GM21528 (cell line): ENCODE measurements around the gene GLIS2.

Experiments used
- ATAC-seq: cut with Tn5 transposase; IDR thresholded peaks from one replicate; pipeline ENCODE4 v1.9.1; 2021; ENCODE audit warnings: mild to moderate bottlenecking, moderate library complexity; ENCODE audit not compliant: unreplicated experiment, low FRiP score

Gene GLIS2

DNA sequence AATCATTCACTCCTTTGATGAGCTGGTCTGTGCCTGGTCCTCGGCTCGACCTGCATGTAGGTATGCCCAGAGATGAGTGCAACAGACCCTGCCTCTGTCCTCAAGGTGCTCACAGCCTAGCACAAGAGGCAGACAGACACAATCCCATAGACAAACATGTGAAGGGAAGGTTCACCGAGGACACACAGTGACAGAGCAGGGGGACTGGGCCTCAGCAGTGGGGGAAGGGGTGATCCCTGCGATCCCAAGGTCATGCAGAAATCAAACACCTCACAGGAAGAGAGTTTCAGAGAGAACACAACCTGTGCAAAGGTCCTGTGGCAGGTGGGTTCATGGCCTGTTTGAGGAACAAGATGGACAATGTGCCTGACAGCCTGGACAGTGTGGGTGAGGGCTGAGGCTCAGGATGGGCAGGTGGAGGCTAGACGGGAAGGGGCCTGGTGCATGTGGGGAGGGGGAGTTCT, 51.6 kb downstream of the GLIS2 start:
- ATAC-seq = no peak

DNA sequence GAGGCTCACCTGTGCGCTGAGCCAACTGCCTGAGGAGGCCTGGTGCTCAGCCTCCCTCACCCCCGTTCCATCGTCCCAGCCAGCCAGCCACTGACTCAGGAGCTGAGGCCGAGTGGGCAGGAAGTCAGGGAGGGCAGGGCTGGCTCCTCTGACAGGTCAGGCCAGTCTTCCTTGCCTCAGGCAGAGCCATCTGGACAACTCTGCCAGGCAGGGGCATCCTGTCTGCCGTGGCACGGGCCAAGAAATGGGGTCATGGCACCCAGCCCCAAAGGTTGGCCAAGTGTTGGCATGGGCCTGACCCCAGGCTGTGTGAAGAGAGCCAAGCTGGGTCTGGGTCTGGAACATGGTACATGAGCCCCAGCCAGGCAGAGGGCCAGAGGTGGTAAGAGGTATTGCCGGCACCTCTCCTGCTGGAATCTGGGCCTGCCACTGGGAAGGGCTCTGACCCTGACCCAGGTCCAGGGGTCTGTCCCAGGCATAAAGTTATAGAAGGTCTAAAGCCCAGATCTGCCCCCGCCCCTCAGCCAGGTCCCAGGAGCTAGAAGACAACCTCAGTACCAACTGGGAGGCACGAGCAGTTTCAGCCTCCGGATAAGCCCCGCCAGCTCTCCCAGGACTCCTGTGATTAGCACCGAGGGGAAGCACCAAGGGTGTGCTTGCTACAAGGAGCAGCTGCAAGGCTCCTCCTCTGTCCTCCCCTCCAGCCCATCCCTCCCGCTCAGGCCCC, 53.3 kb downstream of the GLIS2 start:
- ATAC-seq = no peak

DNA sequence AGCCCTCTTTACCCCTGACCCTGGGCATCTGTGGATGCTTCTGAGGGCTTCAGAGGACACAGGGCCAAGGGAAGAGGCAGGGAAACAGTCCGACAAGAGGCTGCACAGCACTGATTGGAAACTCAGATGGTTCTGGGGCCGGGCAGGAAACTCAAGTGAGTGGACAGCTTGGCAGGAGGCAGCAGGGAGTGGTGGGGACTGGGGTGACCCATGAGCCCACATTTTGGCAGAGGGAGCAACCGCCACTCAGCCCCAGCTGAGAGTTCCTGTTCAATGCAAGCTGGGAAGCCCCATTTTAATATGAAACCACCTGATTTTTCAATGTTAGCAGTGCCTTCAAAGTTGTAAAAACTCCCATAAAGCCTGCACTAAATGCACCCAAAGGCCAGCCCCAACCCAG, 54.3 kb downstream of the GLIS2 start:
- ATAC-seq = no peak

DNA sequence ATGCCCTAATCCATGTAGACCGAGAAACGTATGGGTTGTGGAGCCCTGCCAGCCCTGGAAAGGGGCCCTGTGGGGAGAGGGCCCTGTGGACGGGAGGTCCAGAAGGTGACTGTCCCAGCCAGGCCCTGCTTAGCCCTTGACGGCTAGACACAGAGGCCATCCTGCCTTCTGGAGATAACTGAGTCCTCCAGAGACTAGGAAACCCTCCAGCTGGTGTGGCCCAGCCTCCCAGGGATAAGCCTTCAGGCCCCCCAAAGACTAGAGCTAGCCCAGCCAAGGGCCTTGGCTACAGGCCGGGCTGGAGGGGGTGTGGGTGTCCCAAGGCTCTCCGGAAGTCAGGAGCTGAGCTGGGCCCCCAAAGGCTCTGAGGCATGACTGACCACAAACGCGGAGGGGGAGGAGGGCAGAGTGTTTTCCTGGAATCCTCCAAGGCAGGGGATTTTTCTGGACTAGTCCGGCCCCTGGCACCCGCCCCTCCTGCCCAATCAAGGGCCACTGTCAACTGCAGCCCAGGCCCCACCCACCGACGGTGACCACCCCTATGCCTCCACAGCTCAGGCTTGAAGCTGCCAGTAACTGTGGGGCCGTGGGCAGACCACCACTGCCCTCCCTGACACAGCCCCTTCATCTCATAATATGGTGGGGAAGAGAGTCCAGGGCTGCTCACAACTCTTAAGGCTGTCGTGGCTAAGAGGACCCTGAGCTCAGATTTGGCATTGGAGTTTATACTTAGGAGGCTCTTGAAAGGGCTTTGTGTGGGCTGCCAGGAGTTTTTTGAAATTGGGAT, 54.9 kb downstream of the GLIS2 start:
- no peak for ATAC-seq

DNA sequence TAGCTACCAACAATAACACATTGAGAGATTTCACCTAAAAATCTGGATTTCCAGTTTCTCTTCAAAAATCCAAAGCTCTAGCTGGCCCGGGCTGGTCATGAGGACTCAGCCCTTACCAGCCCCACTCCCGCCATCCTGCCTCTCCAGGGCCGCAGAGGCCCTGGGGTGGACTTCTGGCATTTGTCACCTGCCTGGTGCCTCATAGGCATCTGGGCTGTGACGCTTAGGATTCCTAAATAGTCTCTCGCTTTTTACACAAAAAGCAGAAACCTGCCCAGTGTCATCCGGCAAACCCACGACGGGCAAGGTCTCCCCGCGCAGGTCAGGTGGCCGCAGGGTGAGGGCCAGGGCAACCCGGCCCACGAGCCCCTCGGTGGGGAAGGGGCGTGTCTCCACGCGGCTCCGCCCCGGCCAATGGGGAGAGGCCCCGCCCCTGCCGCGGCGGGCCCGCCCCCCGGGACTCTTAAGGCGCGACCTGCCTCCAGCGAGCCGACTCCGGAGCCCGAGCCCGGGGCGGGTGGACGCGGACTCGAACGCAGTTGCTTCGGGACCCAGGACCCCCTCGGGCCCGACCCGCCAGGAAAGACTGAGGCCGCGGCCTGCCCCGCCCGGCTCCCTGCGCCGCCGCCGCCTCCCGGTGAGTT, 55.6 kb downstream of the GLIS2 start, which contains the start of gene VASN:
VASN (plus strand) TSS at position 492 of the 644 bp plus-strand sequence. CDS start 9,030 bp downstream, outside the sequence.
- ATAC-seq = no peak

DNA sequence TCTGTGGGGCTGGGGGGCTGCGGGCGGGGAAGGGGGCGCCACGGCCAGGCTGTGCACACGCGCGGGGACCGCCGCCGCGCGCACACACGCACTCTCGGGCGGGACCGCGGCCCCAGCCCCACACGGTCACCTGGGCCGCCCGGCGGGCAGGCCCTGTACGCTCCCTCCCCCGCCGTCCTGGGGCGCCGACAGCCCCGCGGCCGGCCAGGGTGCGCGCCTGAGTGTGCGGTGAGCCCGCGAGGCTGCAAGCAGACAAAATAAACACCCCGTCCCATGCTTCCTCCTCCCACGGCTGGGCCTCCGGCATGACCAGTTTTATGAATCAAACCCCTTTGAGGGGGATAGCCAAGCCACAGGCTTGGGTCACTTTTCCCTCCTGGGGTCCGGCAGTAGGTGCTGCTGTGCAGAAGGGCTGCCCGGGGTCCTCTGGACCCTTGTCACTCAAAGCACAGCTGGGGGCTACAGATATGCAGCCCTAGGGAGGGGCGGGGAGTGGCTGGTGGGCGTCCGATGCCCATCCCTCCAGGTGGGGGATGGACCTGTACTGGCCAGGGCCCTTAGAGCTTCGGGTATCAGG, 56.2 kb downstream of the GLIS2 start:
- no peak for ATAC-seq

DNA sequence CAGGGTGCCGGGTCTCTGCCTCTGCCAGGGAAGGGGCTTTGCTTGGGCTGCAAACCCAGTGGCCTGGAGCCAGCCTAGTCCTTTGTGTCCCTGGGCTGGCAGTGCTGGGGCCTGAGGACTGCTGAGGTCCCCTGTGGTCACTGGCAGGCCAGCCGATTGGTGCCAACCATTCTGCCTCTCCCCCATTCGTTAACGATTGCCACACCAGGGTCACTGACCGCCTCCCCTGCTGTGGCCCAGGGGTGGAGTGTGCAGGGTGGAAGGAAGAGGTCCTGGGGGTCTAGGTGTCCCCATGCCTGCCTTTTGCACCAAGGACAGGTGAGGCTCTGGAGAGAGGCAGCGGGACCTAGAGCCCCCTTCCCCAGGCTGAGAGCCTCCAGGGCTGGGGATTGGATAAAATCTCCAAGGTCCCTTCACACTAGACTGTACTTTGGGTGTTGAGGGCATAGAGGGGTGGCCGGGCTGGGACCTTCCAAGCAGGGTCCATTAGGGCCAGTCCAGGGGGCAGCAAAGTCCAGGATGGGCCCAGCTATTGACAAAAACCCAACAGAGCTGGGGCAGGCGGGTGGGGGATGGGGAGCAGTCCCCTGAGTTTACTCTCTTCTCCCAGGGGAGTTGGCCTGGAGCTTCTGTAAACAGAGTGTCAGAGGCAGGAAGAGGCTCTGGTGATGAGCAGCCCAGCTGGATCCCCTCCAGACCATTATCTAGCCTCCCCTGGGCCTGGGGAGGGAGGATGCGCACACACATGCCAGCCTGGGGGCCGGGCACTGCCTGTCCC, 56.9 kb downstream of the GLIS2 start:
- ATAC-seq = no peak

DNA sequence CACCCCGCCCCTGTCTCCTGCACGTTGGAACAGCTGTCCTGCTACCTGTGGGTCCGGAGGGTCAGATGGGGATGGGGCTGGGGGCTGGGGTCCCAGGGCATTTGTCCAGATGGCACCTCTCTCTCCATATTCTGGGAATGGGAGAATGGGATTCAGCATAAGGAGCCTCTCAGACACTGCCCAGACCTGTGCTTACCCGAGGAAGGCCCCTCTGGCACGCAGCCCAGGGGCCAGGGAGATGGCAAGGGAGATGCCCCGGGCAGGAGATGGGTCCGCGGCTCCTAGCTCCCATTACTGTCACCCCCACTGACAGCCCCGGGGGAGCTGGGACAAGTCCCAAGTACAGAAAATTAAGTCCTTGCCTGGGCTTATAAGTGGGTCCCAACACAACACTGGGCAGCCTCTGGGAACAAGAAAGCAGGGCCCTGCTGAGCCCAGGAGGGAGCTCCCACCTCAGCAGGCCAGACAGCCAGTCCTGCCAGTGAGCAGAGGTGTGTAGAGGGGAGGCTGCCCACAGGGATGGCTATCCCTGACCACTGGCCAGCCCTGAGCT, 57.6 kb downstream of the GLIS2 start:
- no peak for ATAC-seq

DNA sequence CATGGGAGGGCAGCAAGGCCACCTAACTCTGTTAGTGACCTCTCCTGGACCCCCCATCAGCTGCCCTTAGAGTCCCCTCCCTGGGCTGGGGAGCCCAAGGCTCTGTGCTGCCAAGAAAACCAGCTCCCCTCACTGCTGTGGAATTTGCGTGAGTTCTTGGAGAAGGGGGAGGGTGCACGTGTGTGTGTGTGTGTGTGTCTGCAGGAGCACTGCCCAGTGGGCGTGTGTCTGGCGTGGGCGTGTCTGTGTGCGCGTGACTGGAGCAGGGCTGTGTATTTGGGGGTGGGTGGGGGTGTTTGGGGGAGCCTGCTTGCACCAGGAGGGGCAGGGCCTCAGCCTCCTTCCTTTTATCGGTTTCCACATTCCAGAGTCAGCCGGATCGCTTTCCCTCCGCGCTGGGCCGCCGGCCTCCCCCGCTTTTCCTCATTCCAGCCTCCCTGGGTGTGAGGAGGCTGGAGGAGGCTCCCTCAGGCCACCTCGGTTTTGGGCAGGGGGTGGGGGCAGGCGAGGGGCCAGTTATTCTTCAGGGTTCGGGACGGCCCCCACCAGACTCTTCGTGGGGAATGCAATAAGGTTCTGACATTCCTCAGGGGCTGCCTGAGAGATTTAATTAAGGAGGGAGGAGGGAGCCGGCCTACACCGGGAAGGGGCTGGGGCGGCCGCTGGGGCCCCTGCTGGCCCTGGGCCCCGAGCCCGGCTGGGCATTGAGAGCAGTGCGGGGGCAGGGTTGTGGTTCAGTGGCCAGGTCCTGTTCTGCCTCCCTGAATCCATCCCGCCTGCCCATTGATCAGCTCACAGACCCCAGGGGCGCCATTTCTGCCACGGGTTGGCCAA, 58.3 kb downstream of the GLIS2 start:
- no peak for ATAC-seq

DNA sequence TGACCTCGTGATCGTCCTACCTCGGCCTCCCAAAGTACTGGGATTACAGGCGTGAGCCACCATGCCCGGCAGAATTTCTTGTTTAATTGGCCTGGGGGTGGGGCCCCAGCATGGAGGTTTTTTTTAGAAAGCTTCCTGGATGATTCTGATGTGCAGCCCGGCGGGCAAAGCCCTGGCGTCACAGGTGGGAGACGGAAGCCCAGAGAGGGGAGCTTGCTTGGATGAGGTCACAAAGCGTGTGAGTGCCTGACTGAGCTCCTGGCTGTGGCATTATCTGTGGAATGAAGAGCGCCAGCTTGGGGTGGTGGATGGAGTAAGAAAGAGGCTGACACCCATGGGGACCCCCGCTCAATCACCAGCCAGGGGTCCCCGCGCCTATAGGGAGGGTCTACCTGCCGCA, 59.9 kb downstream of the GLIS2 start:
- no peak for ATAC-seq

DNA sequence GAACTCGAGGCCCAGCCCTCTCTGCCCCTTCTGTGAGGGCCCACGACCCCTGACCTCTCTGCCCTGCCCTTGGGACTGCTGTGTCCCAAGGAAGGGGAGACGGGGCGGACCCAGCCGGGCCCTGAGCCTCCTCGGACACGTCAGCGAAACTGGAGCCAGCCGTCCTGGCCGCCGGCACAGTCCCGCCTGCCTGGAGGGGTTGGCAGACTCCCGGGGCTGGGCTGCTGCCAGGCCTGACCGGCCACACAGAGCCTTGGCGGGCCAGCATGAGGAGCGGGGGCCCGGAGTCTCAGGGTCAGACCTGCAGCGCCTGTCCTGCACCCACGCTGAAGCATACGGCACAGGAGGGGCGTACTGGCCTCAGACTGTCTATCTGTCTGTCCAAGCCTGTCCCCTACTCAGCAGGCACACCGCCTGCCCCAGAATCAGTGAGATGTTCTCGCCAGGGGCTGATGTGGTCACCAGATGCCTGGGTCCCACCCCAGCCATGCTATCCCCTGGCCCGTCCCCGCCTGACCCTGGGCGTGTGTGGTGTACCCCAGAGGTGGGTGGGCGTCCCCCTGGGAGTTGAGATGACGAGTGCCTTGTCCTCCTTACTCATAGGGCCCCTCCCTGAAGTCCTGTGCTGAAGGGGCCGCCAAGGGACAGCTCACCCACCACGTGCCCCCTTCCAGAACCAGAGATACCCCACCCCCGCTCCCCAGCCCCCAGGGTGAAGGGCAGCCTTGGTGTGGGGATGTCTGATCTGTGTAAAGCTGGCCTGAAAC, 60.4 kb downstream of the GLIS2 start:
- no peak for ATAC-seq

DNA sequence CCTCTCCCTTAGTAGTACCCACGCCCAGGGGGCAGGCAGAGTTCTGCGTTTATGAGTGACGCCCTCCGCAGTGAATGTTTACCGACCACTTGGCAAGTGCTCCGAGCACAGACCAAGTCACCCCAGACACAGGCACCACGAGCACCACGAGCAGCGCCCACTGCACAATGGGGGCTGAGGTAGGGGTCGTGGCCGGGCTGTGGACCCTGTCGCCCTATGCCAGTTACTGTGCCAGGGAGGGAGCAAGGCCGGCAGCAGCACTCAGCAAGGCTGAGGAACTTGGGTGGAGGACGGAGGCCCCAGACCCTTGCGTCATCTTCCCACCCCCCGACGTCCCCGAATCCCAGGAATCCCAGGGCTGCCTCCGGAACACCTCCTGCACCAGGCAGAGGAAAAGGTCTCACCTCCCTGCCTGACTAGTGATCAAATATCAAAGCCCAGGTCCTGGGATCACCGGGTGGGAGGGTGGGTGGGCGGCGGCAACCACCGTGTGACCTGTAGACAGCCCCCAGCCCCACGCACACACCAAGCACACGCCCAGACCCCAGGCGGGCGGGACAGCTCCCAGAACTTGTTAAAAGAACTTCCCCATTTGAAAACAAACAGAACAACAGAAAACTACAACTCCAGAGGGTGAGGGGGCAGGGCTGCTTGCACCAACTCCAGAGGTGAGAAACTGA, 61.2 kb downstream of the GLIS2 start:
- ATAC-seq = no peak

DNA sequence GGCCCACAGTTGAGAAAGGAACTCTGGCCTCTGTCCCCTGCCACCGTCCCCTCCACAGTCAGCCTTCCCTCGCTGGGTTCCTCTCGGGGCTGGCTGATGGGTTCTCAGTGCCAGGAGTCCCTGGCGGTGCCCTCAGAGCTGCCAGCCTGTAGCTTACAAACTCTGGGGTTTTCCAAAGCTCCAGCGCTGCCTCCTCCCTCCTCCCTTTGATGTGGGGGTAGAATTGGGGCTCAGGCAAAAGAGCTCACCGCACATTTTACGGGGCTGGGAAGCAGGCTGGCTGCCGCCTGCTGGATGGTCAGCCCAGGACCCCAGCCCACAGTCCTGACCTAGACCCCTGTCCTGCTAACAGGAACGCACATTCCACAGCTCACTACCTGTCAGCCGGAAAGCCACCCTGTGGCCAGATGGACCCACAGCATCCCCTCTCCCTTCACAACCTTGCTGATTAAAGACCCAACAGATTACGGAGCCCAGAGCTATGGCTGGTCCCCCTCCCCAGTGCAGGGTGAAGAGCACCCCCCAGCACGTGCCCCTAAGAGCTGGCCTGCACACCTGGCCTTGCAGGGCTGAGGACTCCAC, 61.8 kb downstream of the GLIS2 start:
- no peak for ATAC-seq

DNA sequence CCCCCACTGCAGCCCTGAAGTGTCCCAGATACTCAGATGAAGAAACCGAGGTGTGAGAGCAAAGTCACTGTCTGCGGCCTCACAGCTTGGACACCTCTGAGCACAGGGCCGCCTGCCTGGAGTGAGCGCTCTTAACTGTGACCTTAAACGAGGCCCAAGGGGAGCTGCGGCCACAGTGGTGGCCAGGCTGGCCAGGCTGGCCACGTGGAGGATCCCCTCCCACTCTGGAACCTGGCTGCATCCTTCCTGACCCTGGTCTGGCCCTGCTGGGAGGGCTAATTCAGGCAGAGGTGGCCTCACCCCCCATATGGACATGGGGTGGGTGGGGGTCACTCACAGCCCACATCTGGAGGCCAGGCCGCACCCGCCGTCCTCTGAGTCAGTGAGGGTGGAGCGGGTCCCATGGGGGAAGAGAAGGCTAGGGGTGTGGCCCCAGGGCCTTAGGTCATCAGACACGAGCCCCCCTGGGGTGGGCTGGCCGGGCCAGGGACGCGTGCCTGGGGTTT, 62.3 kb downstream of the GLIS2 start:
- no peak for ATAC-seq

DNA sequence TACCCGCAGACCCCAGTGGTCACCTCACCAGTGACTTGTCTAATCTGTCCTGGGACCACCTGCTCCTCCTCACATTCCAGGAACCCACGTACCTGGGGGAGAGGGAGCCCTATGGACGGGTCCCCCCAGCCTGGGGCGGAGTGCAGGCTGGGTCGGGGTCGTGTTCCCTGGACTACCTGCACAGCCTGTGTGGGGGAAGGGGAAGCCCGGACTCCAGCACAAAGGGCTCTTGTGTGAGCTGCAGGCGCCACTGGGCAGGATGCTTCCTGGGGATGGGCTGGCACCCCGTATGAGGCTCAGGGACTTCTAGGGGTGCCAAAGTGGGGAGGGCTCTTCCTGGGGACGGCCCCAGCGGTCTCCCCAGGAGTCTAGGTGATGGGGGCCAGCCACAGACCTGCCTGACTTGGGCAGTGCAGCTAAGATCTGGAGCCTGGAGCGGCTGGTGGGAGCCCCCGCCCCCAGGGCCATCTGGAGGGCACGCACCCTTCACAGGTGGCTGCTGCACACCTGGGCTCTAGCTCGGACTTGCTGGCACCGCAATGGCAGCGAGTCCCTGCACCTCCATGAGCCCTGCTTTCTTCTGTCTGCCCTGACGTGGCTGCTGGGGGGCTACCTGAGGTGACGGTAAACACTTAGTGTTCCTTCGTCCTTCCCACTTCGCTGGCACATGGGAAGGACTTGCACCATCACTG, 63.3 kb downstream of the GLIS2 start:
- ATAC-seq = no peak
